ENCODE data around the gene HIPK3.

DNA sequence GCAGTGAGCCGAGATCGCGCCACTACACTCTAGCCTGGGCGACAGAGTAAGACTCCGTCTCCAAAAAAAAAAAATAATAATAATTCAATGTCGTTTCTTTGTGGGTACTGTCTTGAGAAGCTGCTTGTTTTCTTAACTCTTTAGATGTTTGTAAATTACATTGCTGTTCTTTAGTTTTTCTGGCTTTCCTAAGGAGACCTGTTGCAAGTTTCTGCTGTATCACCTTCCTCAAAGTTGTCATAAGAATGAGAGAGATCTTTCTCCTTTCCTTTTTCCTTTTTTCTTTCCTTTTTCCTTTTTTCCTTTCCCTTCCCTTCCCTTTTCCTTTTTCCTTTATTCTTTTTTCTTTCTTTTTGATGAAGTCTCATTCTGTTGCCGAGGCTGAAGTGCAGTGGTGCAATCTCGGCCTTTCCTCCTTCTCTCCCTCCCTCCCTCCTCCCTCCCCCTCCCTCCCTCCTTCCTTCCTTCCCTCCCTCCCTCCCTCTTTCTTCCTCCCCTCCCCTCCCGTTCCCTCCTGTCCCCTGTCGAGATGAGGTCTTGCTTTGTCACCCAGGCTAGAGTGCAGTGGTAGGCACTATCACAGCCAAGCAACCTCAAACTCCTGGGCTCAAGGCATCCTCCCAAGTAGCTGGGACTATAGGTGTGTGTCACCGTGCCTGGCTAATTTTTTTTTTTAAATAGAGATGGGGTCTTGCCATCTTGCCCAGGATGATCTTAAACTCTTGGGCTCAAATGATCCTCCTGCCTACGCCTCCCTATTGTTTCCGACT lies 15.3 kb downstream of the HIPK3 start:
- no peak for TF ChIP-seq POLR2A (IDR thresholded peaks at IDR 0.05)
- TF ChIP-seq, protein P1, sequence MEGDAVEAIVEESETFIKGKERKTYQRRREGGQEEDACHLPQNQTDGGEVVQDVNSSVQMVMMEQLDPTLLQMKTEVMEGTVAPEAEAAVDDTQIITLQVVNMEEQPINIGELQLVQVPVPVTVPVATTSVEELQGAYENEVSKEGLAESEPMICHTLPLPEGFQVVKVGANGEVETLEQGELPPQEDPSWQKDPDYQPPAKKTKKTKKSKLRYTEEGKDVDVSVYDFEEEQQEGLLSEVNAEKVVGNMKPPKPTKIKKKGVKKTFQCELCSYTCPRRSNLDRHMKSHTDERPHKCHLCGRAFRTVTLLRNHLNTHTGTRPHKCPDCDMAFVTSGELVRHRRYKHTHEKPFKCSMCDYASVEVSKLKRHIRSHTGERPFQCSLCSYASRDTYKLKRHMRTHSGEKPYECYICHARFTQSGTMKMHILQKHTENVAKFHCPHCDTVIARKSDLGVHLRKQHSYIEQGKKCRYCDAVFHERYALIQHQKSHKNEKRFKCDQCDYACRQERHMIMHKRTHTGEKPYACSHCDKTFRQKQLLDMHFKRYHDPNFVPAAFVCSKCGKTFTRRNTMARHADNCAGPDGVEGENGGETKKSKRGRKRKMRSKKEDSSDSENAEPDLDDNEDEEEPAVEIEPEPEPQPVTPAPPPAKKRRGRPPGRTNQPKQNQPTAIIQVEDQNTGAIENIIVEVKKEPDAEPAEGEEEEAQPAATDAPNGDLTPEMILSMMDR (IDR thresholded peaks at IDR 0.05), result no peak

Data from adrenal gland (tissue), 5 donors.